Measurements from ENCODE around the gene KCNK3. TPM values are rescaled to one million over a fixed set of nuclear protein-coding genes. Genes with fewer than 3 reads are reported as not detected.
A peak's percentile ranks its signal among the peaks of the same experiment; 100 is the strongest.

KCNK3 gene
- total and polyA plus RNA-seq, 2 donors (not counting 1 experiment from before 2014, with no cell fraction given), result under 0.01 TPM; not detected in 1

DNA sequence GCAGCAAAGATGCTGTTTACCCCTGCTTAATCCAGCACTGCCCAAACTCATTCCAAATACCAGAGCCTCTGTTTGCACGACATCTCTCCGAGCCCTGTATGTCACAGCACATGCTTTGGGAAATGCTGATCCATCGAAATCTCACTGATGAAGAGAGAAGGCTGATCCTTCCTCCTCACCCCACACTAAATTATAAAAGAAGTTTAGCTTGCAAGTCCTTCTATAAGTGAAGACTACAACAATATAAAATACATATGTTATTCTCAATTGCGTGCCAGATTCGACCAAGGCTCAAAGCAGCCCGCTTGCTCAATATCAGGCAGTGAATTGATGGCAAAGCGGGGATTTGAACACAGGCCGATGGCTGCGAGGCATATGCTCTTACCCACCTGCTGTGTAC is 40.9 kb downstream of the KCNK3 start:
- H2AFZ ChIP-seq (ENCODE audit: low read length), result no peak overlapping the region
- H3K27me3 ChIP-seq (ENCODE audit: control insufficient read depth, insufficient read depth, low read length), result peaks cover 3% of the 10 kb centered on the region
- DNase-seq (ENCODE audit: low read depth in 2 of 2), result no peak
- H3K79me2 ChIP-seq (ENCODE audit: control insufficient read depth, insufficient read depth, low read length), result no peaks in the 10 kb centered on the region
- H4K20me1 ChIP-seq (ENCODE audit: control insufficient read depth, extremely low read depth, insufficient read depth, low read length), result no peaks in the 10 kb centered on the region
- H3K36me3 ChIP-seq (ENCODE audit: control insufficient read depth, insufficient read depth, low read length), result no peaks in the 10 kb centered on the region
- no peak for TF ChIP-seq EZH2 (IDR thresholded peaks at IDR 0.05; ENCODE audit: low read length, missing control alignments)
- TF ChIP-seq, protein P1, sequence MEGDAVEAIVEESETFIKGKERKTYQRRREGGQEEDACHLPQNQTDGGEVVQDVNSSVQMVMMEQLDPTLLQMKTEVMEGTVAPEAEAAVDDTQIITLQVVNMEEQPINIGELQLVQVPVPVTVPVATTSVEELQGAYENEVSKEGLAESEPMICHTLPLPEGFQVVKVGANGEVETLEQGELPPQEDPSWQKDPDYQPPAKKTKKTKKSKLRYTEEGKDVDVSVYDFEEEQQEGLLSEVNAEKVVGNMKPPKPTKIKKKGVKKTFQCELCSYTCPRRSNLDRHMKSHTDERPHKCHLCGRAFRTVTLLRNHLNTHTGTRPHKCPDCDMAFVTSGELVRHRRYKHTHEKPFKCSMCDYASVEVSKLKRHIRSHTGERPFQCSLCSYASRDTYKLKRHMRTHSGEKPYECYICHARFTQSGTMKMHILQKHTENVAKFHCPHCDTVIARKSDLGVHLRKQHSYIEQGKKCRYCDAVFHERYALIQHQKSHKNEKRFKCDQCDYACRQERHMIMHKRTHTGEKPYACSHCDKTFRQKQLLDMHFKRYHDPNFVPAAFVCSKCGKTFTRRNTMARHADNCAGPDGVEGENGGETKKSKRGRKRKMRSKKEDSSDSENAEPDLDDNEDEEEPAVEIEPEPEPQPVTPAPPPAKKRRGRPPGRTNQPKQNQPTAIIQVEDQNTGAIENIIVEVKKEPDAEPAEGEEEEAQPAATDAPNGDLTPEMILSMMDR (conservative IDR thresholded peaks at IDR 0.05 in 1 of 2, IDR thresholded peaks at IDR 0.05 in 1 of 2; ENCODE audit: low read depth in 1 of 2, low read length in 2 of 2), result no peak
- no peak overlapping the region for H3K9ac ChIP-seq (ENCODE audit: insufficient read depth, low read length)
- H3K4me2 ChIP-seq (ENCODE audit: extremely low read depth, insufficient read depth, low read length), result no peak overlapping the region
- H3K4me3 ChIP-seq (replicated peaks in 1 of 4; ENCODE audit: control extremely low read depth in 1 of 4, insufficient read depth in 1 of 4, low read depth in 3 of 4, low read length in 4 of 4), result no peak overlapping the region
- H3K9me3 ChIP-seq (ENCODE audit: control insufficient read depth, insufficient read depth, low read depth, low read length), result no peaks in the 10 kb centered on the region
- H3K4me1 ChIP-seq (ENCODE audit: control insufficient read depth, extremely low read depth, insufficient read depth, low read length), result peaks cover 6% of the 10 kb centered on the region
- H3K27ac ChIP-seq (ENCODE audit: insufficient read depth, low read length), result no peak overlapping the region

DNA sequence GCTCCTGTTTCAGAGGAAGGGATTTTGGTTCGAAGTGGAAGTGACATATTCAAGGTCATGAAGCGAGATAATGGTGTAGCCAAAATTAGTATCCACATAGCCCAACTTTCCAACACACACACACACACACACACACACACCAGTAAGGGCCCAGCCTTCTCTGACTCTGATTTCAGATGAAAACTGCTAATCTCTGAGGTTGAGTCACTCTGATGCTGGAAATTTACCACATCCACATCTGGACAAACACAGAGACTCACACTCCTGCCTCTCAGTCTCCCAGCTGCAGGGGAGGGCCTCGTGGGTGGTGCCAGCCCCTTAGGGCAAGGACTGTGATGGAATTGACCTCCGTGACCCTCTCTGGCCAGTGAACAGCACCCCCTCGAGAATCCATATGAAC is 42.6 kb downstream of the KCNK3 start:
- Histone ChIP-seq H3K79me2 (ENCODE audit: control insufficient read depth, insufficient read depth, low read length) (no peaks in the 10 kb centered on the region), H4K20me1 (ENCODE audit: control insufficient read depth, extremely low read depth, insufficient read depth, low read length) (no peaks in the 10 kb centered on the region), H3K9ac (ENCODE audit: insufficient read depth, low read length) (no peak overlapping the region), H3K4me1 (ENCODE audit: control insufficient read depth, extremely low read depth, insufficient read depth, low read length) (peaks cover 6% of the 10 kb centered on the region), H3K4me2 (ENCODE audit: extremely low read depth, insufficient read depth, low read length) (no peak overlapping the region), H3K36me3 (ENCODE audit: control insufficient read depth, insufficient read depth, low read length) (no peaks in the 10 kb centered on the region), H3K9me3 (ENCODE audit: control insufficient read depth, insufficient read depth, low read depth, low read length) (no peaks in the 10 kb centered on the region), H3K4me3 (replicated peaks in 1 of 4; ENCODE audit: control extremely low read depth in 1 of 4, insufficient read depth in 1 of 4, low read depth in 3 of 4, low read length in 4 of 4) (no peak overlapping the region), H3K27me3 (ENCODE audit: control insufficient read depth, insufficient read depth, low read length) (peaks cover 3% of the 10 kb centered on the region), H3K27ac (ENCODE audit: insufficient read depth, low read length) (no peak overlapping the region), H2AFZ (ENCODE audit: low read length) (no peak overlapping the region)
- TF ChIP-seq, protein P1 (conservative IDR thresholded peaks at IDR 0.05 in 1 of 2, IDR thresholded peaks at IDR 0.05 in 1 of 2; ENCODE audit: low read depth in 1 of 2, low read length in 2 of 2), result no peak
- no peak for TF ChIP-seq EZH2 (IDR thresholded peaks at IDR 0.05; ENCODE audit: low read length, missing control alignments)
- DNase-seq (ENCODE audit: low read depth in 2 of 2), result peak; percentile 94 to 96

DNA sequence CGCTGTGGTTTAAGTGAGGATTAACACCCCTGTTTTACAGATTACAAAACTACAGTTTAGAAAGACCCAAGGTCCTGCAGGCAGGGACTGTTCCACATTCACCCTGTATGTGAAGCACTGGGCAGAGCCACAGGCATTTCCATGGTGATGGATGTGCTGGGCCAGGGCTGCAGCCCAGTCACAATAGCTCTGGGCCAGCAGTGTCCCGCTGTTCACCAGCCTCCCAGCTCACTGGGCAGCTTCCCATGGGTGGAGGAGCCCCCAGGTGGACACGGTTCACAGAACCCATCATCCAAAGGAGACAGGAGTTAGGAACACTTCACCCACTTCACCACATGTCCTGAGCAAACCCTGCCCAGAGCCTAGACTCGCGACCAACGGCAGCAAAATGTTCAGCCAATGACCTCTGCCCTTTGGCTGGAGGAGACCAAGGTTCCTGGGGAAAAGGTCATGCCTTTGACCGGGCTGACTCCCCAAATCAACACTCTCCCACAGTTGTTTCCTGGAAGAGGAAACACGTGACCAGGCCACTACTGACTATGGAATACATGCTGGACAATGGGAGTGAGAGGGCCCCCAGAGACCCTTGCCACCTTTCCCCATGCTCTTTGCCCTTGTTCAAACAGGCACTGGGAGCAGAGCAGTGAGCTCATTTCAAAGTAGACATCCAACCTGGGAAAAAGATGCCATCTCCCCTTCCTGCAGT is 43.5 kb downstream of the KCNK3 start:
- Histone ChIP-seq H3K9ac (ENCODE audit: insufficient read depth, low read length) (no peak overlapping the region), H4K20me1 (ENCODE audit: control insufficient read depth, extremely low read depth, insufficient read depth, low read length) (no peaks in the 10 kb centered on the region), H3K4me2 (ENCODE audit: extremely low read depth, insufficient read depth, low read length) (no peak overlapping the region), H3K36me3 (ENCODE audit: control insufficient read depth, insufficient read depth, low read length) (no peaks in the 10 kb centered on the region), H3K4me3 (replicated peaks in 1 of 4; ENCODE audit: control extremely low read depth in 1 of 4, insufficient read depth in 1 of 4, low read depth in 3 of 4, low read length in 4 of 4) (no peak overlapping the region), H3K4me1 (ENCODE audit: control insufficient read depth, extremely low read depth, insufficient read depth, low read length) (peaks cover 6% of the 10 kb centered on the region), H2AFZ (ENCODE audit: low read length) (no peak overlapping the region), H3K79me2 (ENCODE audit: control insufficient read depth, insufficient read depth, low read length) (no peaks in the 10 kb centered on the region), H3K27ac (ENCODE audit: insufficient read depth, low read length) (no peak overlapping the region), H3K9me3 (ENCODE audit: control insufficient read depth, insufficient read depth, low read depth, low read length) (no peaks in the 10 kb centered on the region), H3K27me3 (ENCODE audit: control insufficient read depth, insufficient read depth, low read length) (peaks cover 3% of the 10 kb centered on the region)
- TF ChIP-seq EZH2 (IDR thresholded peaks at IDR 0.05; ENCODE audit: low read length, missing control alignments), result no peak
- TF ChIP-seq, protein P1 (conservative IDR thresholded peaks at IDR 0.05 in 1 of 2, IDR thresholded peaks at IDR 0.05 in 1 of 2; ENCODE audit: low read depth in 1 of 2, low read length in 2 of 2), result no peak
- no peak for DNase-seq (ENCODE audit: low read depth in 2 of 2)
